WI38 (cell line): ENCODE results near the gene LDHAL6A.

Experiments
- H3K4me3 ChIP-seq: 2 replicates; pipeline ENCODE4 v1.5.1; 2011; ENCODE audit warnings: low read depth, mild to moderate bottlenecking, control low read depth, low read length
- TF ChIP-seq, protein P1 (sequence below): IDR thresholded peaks from 2 replicates; pipeline ENCODE4 v1.5.1; 2012; ENCODE audit warnings: low read depth, mild to moderate bottlenecking, control low read depth, low read length

Gene LDHAL6A

DNA sequence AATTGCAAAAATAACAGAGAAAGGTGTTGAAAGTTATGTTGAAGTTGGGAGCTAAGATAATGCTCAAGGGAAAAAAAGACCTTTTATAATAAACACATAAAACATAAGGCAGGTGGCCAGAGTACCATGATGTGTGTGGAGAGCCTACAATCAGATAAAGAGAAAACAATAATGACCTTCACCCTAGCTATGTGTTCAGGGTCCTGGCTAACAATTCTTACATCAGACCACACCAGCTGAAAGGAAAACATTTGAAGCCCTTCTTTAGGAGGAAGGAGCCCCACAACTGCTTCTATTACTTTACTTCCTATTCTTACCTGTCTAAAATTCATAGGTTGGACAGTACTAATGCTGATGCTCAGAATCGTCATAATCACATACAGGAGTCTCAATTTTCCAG lies 68.6 kb downstream of the LDHAL6A start:
- H3K4me3 ChIP-seq = no peak overlapping the region
- TF ChIP-seq, protein P1, sequence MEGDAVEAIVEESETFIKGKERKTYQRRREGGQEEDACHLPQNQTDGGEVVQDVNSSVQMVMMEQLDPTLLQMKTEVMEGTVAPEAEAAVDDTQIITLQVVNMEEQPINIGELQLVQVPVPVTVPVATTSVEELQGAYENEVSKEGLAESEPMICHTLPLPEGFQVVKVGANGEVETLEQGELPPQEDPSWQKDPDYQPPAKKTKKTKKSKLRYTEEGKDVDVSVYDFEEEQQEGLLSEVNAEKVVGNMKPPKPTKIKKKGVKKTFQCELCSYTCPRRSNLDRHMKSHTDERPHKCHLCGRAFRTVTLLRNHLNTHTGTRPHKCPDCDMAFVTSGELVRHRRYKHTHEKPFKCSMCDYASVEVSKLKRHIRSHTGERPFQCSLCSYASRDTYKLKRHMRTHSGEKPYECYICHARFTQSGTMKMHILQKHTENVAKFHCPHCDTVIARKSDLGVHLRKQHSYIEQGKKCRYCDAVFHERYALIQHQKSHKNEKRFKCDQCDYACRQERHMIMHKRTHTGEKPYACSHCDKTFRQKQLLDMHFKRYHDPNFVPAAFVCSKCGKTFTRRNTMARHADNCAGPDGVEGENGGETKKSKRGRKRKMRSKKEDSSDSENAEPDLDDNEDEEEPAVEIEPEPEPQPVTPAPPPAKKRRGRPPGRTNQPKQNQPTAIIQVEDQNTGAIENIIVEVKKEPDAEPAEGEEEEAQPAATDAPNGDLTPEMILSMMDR = no peak

DNA sequence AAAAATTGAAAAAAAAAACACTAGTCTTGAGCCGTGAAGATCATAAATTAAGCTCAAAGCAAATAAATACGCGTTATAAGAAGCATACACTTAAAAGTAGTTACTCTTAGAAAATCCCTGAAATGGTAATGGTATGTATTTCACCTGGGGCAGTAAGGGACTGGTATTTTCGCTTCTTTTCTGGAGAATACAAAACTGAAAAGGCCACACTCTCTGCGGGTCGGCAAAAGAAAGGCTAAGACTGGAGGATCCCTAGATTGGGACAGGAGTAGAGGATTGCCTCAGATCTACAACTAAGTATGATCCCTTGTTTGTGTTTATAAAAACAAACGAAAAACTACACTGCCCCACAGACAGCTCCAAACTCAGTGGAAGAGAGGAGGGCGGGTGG lies 70.5 kb downstream of the LDHAL6A start:
- TF ChIP-seq, protein P1 = no peak
- peak overlapping the region; percentile 79 for H3K4me3 ChIP-seq

DNA sequence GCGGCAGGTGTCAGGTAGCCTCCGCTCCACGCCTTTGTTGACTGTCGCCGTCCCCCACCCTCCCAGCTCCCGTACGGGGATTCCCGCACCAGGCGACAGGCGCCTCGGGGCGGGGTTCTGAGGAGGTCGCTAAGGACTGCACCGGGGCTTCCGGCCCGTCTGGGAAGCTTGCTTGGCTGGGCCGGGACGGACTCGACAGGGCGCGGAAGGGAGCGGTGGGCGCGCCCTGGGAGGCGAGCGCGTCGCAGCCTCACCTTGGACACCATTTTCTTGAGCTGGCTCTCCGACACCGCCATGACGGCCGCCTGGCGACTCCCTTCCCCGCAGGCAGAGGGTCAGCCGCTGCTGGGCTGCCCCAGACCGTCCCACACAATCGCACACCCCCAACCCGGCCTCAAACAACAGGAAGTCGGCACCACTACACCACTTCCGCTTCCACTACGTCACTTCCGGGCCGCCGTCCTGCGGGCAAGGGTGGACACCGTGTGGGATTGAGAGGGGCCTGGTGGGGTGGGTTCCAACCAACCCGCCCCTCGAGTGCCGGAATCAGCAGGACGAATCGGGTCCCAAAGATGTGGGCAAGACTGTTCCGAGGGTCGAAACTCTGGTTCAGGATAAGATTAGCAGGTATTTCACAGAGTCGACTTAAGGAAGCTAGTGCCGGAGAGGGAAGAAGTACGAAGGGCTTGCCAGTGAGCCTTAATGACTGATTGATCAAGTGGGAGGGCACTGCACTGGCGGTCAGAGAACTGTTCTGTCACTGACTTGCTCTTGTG lies 71.1 kb downstream of the LDHAL6A start, which contains the start of gene TSG101:
TSG101 (minus strand) TSS at position 422 of the 776 bp plus-strand sequence; CDS start at position 296, 126 bp downstream.
- peak within 1 kb of the TSS; percentile 79 for H3K4me3 ChIP-seq
- TF ChIP-seq, protein P1 = no peak

DNA sequence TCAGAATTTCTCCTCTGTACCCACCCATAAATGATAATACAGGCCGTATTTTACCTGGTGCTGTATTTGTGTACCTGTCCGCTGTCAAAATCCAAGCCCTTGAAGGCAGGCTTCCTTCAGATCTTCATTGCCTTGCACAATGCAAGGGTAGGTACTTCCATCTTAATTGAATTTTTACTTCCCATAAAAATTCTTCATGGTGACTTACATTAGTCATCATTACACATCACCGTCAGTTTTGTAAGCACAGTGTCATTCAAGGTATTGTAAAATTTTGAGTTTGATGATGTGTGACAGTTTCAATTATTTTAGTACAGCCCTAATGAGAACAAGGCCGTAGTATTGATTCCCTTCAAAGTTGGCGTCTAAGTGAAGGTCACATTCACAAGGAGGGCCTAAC lies 71.9 kb downstream of the LDHAL6A start:
- H3K4me3 ChIP-seq = peak overlapping the region; percentile 79
- TF ChIP-seq, protein P1 = no peak
